NCI-H460 (cell line): ENCODE measurements around the gene MTHFD1. TPM values are rescaled to one million over a fixed set of nuclear protein-coding genes. Genes with fewer than 3 reads are reported as not detected.
"Not testable (repeated sequence)": the region's sequence is repeated elsewhere in the genome, so short reads cannot be mapped to it uniquely, and the experiment has no call there.

Experiments used
- DNase-seq: peaks from one replicate; pipeline ENCODE4 v3.0.0-alpha.2; 2016; ENCODE audit warnings: low read depth; ENCODE audit errors: extremely low read depth
- polyA plus RNA-seq: library from polyadenylated mRNA; depleted of rRNA; stranded (reverse); fragments of >200 nt; gene quantifications from 2 replicates; pipeline ENCODE4 v1.2.3, GENCODE V29; 2014; cell fraction: nucleus; rRNA removed
- total RNA-seq: library from RNA; depleted of rRNA; stranded (reverse); fragments of >200 nt; shearing (Covaris generic); gene quantifications from 2 replicates; pipeline ENCODE4 v1.2.3, GENCODE V29; 2014; rRNA removed

The MTHFD1 gene
- total RNA-seq: 53.6 and 63.5 TPM in 2 replicates
- polyA plus RNA-seq: 55.6 and 56.7 TPM in 2 replicates

- DNase-seq: peak; percentile 99
Measured at GRCh38 chr14:64387782-64388532, at the start of gene MTHFD1. TSS of gene MTHFD1 (plus strand) at chr14:64388353. CDS start at chr14:64388428, 75 bp downstream.

DNA sequence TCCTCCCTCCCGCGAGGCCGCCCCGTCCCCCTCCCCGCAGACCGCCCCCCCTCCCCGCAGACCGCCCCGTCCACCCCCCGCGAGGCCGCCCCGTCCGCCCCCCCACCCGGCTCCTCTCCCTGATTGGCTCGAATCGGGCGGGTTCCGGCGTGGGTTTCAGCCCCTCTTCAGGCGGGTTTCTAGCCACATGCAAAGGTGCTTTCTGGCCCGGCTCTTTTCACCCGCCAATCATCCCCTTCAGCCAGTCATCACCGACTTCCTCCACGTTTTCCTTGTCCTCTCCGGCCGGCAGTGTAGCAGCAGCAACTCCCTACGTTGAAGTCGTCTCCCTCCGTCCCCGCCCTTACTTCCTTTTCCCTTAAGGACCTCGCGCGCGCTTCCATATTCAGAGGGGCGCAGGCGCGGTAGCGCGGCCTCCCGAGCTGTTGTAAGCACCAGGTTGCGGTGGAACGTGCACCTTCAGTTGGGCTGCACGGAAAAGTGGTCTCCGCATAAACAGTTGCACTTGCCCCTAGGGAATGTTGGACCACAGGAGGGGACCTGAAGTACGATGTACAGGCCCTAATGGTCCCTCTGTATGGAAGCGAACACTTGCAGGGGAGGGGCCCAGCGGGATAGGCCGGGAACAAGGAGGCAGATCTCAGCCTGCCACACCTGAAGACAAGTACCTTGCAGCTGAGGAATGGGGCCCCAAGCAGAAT is 49.4 kb upstream of the MTHFD1 start:
- DNase-seq: peak; percentile 98

DNA sequence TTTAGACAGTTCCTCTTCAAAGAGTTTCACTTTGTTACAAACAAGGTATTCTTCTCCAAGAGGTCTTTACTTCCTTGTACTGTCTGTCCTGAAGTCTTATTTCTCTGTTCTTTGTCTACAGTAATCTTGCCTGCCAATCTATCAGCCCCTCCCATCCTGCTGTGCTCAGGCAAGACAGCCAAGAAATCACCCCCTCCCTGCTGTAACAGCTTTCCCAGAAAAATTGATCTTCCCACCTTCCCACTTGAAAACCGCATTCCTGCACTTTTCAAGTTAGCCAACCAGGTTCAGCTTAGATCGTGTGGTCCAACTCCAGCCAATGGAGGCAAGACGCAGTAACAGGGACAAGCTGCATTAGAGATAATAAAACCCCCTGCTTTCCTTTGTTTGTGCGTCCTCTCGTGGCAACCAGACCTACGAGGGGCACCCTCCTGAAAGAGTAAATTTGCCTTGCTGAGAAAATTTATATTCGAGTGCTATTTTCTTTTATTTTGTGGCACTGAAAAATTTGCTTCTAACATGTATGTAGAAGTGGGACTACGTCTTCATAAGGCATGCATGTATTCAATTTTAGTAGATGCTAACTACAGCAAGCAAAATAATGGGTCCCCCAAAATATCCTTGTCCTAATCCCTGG is 47.5 kb upstream of the MTHFD1 start:
- DNase-seq: no peak

DNA sequence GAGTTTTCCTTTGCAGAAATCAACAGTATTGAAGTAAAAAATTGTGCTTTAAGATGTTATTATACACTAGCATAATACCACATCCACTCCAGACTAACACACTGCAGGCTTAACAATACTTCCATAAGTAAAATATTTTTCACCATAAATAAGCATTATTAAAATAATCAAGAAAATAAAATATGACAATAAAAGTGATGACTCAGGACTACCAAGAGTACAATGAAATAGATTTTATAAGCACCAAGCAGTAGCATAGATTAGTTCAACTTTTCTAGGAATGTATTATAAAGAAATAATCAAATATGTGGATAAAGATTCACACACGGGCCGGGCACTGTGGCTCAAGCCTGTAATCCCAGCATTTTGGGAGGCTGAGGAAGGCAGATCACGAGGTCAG is 40.4 kb upstream of the MTHFD1 start:
- DNase-seq: no peak

DNA sequence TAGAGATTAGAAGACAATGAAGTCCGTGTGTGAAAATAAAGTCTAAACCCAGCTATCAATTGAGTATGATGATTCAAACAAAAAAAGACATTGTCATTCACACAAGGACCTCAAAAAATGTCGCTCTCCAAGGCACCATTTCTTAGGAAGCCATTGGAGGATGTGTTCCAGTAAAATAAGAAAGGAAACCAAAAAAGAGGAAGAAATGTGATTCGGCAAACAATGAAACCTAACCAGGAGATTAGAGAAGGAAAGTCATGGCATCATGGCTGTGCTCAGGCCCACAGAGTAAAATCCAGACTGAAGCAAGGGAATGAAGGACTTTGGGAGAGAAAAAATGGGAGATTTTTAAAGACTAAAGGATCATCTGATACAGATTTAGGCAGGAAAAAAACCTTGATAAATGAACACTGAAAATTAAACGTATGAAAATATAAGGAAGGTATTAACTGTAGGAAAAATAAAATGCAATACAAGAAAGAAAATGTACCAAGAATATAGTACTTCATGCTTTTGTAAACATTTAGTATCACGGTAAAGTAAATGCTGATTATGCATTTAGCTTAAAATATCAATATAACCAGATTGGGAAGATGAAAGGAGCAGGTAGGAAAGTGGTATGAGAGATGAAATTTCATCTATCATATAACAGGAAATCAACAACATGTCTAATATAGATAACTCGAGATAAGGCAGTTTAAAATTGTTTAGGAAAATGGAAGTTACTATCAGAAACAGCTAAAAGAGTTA is 38.2 kb upstream of the MTHFD1 start:
- no peak for DNase-seq

DNA sequence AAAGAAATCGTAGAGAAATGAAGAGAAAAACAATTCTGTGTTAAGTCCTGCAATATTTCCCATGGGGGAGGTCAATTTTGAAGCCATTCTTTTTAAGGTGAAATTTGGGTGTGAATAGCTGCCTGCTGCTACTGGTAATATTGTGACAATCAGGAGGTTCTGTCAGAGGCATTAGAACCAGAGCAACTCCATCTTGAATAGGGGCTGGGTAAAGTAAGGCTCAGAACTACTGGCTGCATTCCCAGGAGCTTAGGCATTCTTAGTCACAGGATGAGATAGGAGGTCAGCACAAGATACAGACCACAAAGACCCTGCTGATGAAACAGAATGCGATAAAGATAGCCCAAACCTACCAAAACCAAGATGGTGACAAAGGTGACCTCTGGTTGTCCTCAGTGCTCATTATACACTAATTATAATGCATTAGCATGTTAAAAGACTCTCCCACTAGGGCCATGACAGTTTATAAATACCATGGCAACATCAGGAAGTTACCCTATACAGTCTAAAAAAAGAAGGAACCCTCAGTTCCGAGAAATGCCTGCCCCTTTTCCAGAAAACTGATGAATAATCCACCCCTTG is 24.8 kb upstream of the MTHFD1 start:
- no peak for DNase-seq

DNA sequence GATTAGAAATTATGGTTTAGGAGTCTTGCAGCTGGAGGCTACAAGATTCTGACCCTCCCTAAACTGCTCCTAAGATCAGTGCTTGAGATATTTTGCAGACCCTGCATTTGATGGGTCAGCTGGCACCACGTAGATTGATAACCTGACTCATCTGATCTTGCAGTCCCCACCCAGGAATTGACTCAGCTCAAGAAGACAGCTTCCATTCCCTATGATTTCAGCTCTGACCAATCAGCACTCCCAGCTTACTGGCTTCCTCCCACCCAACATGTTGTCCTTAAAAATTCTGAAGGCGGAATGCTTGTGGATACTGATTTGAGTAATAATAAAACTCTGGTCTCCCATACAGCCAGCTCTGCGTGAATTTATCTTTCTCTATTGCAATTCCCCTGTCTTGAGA is 23.2 kb upstream of the MTHFD1 start:
- no peak for DNase-seq

- DNase-seq: not testable (repeated sequence)
Measured at GRCh38 chr14:64365358-64365889, 22.7 kb upstream of the MTHFD1 start.

- no peak for DNase-seq
Measured at GRCh38 chr14:64369201-64369600, 19.0 kb upstream of the MTHFD1 start.

- DNase-seq: no peak
Measured at GRCh38 chr14:64387232-64387781, 846 bp upstream of the MTHFD1 start.

DNA sequence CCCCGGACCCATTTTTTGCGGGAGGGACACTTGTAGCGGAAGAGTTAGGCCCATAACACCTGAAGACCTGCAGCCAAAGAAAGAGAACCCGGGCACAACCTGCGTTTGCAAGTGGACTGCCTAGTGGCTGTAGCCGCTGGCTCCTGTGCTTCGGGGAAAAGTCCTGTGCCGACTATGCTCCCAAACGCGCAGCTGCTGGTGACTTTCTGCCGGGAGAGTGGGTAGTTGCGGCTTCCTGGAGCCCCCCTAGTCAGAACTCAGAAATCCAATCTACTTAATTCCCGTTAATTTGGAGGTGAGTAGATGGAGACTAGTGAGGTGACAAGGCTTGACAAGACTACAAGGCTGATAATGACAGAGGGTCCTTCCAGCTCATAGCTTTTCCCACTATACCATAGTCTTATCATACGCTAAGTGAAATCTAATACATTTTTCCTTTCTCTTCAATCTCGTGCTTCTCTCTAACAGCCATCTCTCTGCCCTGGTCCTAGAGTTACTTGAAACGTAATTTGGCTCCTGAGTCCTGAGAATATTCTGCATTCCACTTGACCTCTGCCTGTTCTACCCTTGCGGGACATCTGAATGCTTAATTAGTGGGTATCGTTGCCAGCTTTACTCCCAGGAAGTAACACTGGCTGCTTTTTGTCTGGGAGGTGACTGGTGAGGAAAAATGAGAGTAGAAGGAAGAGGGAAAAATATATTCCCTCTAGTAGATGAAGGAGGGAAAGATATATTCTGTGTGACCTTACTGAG is 556 bp downstream of the MTHFD1 start:
- no peak for DNase-seq

DNA sequence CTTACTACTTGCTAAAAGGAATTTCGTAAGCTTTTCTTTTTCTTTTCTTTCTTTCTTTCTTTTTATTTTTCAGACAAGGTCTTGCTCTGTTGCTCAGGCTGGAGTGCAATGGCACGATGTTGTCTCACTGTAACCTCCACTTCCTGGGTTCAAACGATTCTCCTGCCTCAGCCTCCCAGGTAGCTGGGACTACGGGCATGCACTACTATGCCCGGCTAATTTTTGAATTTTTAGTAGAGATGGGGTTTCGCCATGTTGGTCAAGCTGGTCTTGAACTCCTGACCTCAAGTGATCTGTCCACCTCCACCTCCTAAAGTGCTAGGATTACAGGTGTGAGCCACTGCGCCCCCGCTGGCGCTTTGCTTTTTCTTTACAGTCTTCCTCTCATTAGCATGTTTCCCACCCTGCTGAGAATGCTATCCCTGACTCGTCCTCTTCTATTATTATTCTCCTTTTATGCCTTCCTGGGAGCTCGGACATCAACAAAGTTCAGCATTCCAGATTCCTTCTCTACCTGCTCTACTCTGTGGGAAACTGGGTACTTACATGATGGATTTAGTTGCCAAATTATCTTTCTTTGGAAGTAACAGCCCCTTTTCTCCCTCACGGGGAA is 3.1 kb downstream of the MTHFD1 start:
- no peak for DNase-seq

DNA sequence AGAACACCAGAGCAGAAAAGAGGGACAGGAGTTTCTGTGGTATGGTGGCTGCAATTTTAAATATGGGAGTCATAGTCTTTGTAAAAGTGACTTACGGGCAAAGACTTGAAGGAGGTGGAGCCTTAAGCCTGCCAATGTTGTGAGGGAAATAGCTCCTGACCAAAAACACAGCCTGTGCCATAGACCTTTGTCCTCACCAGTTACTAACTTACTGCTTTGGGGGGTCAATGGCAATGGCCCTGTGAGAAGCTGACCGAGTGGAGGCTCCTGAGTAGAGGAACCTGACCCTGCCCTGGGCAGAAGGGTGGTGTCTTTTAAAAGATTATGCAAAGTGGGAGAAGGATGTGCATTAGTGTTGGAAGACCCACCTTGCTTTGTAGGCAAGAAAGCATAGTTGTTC is 3.8 kb downstream of the MTHFD1 start:
- no peak for DNase-seq

DNA sequence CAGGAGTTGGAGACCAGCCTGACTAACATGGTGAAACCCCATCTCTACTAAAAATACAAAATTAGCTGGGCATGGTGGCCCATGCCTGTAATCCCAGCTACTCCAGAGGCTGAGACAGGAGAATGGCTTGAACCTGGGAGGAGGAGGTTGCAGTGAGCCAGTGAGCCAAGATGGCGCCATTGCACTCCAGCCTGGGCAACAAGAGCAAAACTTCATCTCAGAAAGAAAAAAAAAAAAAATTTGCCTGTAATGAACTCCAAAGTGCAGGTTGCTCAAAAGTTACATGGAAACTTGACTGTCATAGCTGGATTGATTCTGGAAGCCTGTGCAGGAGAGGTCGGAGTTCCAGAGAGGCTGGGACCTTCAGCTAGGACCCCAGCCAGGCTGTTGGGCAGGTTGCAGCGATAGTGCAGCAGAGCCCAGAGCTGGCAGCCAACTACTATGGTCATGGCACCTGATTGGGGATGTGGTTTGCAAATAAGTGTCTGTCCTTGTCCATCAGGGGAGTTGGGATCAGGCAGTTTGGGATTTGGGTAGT is 5.1 kb downstream of the MTHFD1 start:
- DNase-seq: not testable (repeated sequence)

DNA sequence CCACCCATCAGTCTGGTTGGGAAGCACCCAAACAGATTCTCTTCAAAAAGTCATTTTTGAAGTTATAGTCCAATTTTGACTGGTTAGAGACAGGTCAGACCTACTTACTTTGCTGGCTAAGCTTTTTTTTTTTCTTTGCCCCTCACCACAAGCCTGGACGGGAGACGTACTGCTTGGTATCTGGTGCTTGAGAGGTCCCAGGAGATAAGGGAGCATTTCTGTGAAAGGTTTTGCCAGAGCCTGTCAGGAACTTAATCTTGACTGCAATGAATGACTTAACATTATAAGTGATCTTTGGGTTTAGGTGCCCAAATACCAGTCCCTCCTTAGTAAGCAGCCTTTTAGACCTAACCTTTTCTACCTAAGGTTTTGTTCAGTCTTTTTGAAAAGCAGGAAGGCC is 6.3 kb downstream of the MTHFD1 start:
- no peak for DNase-seq

DNA sequence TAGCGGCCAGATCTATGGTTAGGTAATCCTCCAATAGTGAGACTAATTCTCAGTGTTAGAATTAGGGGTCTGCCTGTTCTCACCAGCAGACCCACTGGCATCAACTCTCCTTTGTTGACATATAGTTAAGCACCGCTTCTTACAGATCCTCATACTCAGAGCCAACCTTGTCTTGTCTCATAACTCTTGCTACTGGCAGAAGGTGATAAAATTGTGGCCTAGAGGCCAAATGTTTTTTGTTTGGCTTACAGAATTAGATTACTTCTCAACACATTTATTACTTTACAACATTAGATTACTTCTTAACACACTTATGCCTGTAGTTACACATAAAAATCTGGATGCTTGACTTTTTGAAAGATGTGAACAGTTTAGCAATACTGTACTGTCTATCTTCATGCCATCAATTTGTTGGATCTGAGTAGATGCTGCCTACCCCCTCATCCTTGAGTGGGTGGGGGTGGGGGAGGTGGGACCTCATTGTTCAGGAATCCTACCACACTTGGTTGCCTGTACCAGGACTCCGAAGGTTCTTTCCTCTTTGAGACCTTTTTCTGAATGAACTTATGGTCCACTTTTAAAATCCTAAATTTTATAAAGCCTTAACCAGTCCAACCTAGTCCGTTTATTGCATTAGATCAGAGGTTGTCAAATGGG is 7.0 kb downstream of the MTHFD1 start:
- no peak for DNase-seq

DNA sequence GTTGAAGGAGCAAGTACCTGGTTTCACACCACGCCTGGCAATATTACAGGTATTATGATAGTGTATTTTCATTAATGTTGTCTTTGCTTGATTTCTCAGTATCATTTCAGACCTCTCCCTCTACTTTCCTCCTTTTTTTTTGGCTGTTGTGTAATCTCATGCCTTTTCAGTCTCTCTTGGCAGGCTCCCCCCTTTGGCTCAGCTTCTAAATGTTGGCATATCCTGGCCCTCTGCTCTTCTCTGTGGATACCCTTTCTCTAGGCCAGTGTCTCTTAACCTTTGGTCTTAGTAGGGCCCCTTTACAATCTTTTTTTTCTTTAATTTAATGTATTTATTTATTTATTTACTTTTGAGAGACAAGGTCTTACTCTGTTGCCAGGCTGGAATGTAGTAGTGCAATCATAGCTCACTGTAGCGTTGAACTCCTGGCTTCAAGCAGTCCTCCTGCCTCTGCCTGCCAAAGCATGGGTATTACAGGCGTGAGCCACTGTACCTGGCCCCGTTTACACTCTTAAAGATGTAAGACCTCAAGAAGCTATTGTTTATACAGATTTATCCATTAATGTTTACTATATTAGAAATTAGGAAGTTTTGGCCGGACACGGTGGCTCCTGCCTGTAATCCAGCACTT is 12.8 kb downstream of the MTHFD1 start:
- DNase-seq: no peak

- DNase-seq: no peak
Measured at GRCh38 chr14:64401949-64402348, 13.8 kb downstream of the MTHFD1 start.
